ENCODE measurements around the gene STAC2. TPM values are rescaled to one million over a fixed set of nuclear protein-coding genes. Genes with fewer than 3 reads are reported as not detected.

Gene STAC2
- total and polyA plus RNA-seq, 9 donors = 0.04 to 0.30 (median 0.18) TPM

DNA sequence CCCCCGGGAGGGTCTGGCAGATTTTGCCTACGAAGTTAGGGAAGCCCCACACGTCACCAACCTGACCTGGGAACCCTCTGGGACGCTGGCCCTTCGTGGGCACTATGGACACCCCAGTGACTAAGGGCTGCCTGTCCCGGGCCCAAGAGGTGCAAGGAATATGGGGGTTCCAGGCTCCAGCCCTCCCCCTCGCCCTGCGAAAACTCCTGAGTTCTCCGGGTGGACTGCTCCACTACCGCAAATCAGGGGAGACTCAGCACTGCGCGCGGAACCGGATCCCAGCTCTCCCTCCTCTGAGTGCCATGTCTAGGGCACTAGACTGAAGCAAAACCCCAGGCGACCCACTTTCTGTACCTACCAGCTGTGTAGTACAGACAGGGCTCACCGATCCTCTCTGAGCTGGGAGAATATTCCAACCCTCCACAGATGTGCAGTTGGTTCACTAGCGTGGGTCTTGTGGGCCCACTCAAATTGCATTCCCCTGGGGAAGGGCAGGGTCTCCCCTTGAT lies 59.9 kb downstream of the STAC2 start, which contains the start of gene ARL5C:
ARL5C (minus strand) TSS at position 321 of the 509 bp plus-strand sequence. CDS start 401 bp downstream, outside the sequence.
- Histone ChIP-seq H3K4me3 (ENCODE audit: low read length) (peak within 1 kb of the TSS; percentile 43), H3K4me1 (ENCODE audit: control insufficient read depth, insufficient read depth, low read length) (peaks cover 31% of the 10 kb centered on the region), H3K27me3 (ENCODE audit: control insufficient read depth, insufficient read depth, low read length) (peaks cover 40% of the 10 kb centered on the region), H3K27ac (ENCODE audit: low read length) (peak within 1 kb of the TSS; percentile 2), H3K36me3 (ENCODE audit: control insufficient read depth, insufficient read depth, low read length) (no peaks in the 10 kb centered on the region), H3K9me3 (replicated peaks; ENCODE audit: control insufficient read depth, low read depth, low read length) (no peaks in the 10 kb centered on the region)
- WGBS (ENCODE audit: insufficient coverage) = 25% methylated on average over 15 of the region's 17 CpGs
- no peak for DNase-seq

DNA sequence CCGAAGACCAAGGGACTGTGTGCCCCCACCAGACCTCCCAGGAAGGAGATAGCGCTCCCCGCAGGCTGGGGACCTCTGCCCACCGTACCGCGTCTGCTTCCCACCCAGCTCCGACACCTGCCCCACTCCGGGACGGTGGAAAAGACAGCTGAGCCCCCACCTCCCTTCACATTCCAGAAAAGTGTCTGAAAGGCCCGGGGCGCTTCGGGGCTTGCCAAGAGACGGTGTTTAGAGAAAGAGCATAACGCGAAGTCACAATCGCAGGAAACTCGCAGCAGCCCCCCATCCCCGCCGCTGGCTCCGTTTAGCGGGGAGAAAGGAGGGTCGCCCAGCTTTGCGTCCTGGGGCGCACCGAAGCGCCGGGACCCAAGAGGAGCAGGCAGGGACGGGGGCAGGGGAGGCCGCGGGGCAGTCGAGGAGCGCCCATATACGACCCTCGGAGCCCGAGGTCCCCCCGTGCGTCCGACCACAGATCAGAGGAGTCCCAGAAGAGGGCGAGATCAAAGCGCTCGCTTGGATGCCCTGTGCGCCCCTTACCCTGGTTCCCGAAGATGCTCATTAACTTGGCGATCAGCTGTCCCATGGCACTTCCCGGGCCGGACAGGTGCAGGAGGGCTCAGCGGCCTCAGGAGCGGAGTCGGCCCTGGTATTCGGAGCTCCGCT lies 60.4 kb downstream of the STAC2 start:
- H3K4me3 ChIP-seq (ENCODE audit: low read length) = peak overlapping the region; percentile 43
- DNase-seq = no peak
- no peaks in the 10 kb centered on the region for H3K36me3 ChIP-seq (ENCODE audit: control insufficient read depth, insufficient read depth, low read length)
- H3K9me3 ChIP-seq (replicated peaks; ENCODE audit: control insufficient read depth, low read depth, low read length) = no peaks in the 10 kb centered on the region
- peaks cover 42% of the 10 kb centered on the region for H3K27me3 ChIP-seq (ENCODE audit: control insufficient read depth, insufficient read depth, low read length)
- WGBS (ENCODE audit: insufficient coverage) = 2% methylated on average over 47 of the region's 51 CpGs
- peaks cover 31% of the 10 kb centered on the region for H3K4me1 ChIP-seq (ENCODE audit: control insufficient read depth, insufficient read depth, low read length)
- no peak overlapping the region for H3K27ac ChIP-seq (ENCODE audit: low read length)

DNA sequence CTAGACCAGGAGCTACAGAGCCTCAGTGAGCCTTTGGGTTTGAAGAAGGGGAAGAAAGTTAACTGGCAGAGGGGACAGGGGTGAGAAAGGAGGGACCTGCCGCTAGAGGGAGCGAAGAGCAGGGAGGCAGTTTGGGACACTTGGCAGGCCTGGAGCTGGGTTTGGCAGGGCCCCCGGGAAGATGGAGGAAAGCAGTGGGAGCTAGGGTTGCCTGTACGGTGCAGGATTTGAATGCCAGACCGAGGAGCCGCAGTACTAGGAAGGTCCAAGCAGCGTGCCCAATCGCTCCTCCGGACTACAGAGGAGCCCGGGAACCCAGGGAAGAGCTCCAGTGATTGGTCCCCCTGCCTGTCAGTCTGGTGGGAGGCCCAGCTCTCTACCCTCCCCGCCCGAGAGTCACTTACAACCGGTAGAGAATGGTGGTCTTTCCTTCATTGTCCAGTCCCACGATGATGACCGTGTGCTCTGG lies 61.0 kb downstream of the STAC2 start:
- Histone ChIP-seq H3K4me3 (ENCODE audit: low read length) (peak overlapping the region; percentile 43), H3K4me1 (ENCODE audit: control insufficient read depth, insufficient read depth, low read length) (peaks cover 31% of the 10 kb centered on the region), H3K36me3 (ENCODE audit: control insufficient read depth, insufficient read depth, low read length) (no peaks in the 10 kb centered on the region), H3K27ac (ENCODE audit: low read length) (no peak overlapping the region), H3K27me3 (ENCODE audit: control insufficient read depth, insufficient read depth, low read length) (peaks cover 43% of the 10 kb centered on the region), H3K9me3 (replicated peaks; ENCODE audit: control insufficient read depth, low read depth, low read length) (no peaks in the 10 kb centered on the region)
- peak; percentile 98 for DNase-seq
- WGBS (ENCODE audit: insufficient coverage) = under 1% methylated on average over 10 of the region's 15 CpGs

DNA sequence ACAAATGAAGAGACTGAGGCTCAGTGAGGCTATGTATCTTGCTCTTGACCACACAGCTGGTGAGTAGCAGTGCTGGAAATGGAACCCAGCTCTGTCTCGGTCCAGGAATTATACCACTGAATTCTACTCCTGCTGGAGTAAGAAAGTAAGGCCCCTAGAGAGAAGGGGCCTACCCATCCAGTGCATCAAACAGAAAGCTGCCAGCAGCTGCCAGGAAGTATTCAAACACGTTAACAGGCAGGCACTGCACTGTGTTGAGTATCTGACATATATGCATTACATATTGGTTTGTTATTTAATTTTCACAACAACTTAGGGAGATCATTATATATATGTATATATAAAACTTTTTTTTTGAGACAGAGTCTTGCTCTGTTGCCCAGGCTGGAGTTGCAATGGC lies 63.8 kb downstream of the STAC2 start:
- no CpG with 5 or more reads among the region's 2 CpGs for WGBS (ENCODE audit: insufficient coverage)
- H3K27me3 ChIP-seq (ENCODE audit: control insufficient read depth, insufficient read depth, low read length) = peaks cover 29% of the 10 kb centered on the region
- no peak overlapping the region for H3K4me3 ChIP-seq (ENCODE audit: low read length)
- H3K36me3 ChIP-seq (ENCODE audit: control insufficient read depth, insufficient read depth, low read length) = no peaks in the 10 kb centered on the region
- DNase-seq = no peak
- peaks cover 24% of the 10 kb centered on the region for H3K4me1 ChIP-seq (ENCODE audit: control insufficient read depth, insufficient read depth, low read length)
- no peaks in the 10 kb centered on the region for H3K9me3 ChIP-seq (replicated peaks; ENCODE audit: control insufficient read depth, low read depth, low read length)
- H3K27ac ChIP-seq (ENCODE audit: low read length) = no peak overlapping the region

Other genes with a start within 250 kb of the STAC2 start
- 2.0 TPM for gene PLXDC1, start 74.3 kb downstream of the STAC2 start, total RNA-seq
- 1 to 10 TPM; 3.6 to 8.7 (median 5.6) TPM for gene PLXDC1, start 74.3 kb downstream of the STAC2 start, polyA plus RNA-seq (ENCODE audit: insufficient read depth in 1 of 8, insufficient read length in 8 of 8, low replicate concordance in 1 of 8)
- 0.31 TPM for gene ARL5C, start 59.8 kb downstream of the STAC2 start, total RNA-seq
- under 1 TPM in 5 of 8 donors, not detected in 3; 0.24 to 0.53 (median 0.37) TPM for gene ARL5C, start 59.8 kb downstream of the STAC2 start, polyA plus RNA-seq (ENCODE audit: insufficient read depth in 1 of 8, insufficient read length in 8 of 8, low replicate concordance in 1 of 8)
- 151 TPM for gene CACNB1, start 28.3 kb downstream of the STAC2 start, total RNA-seq
- 100 to 1,000 TPM; 114 to 227 (median 200) TPM for gene CACNB1, start 28.3 kb downstream of the STAC2 start, polyA plus RNA-seq (ENCODE audit: insufficient read depth in 1 of 8, insufficient read length in 8 of 8, low replicate concordance in 1 of 8)
- gene RPL19, start 25.7 kb downstream of the STAC2 start, total RNA-seq = 4,258 TPM
- 1,000 to 10,000 TPM; 2,380 to 3,083 (median 2,667) TPM for gene RPL19, start 25.7 kb downstream of the STAC2 start, polyA plus RNA-seq (ENCODE audit: insufficient read depth in 1 of 8, insufficient read length in 8 of 8, low replicate concordance in 1 of 8)
- gene FBXL20, start 175.7 kb upstream of the STAC2 start, total RNA-seq = 8.1 TPM
- 1 to 10 TPM; 5.0 to 7.2 (median 5.9) TPM for gene FBXL20, start 175.7 kb upstream of the STAC2 start, polyA plus RNA-seq (ENCODE audit: insufficient read depth in 1 of 8, insufficient read length in 8 of 8, low replicate concordance in 1 of 8)
- 18.5 TPM for gene MED1, start 225.3 kb upstream of the STAC2 start, total RNA-seq
- 10 to 100 TPM; 20.4 to 34.2 (median 27.4) TPM for gene MED1, start 225.3 kb upstream of the STAC2 start, polyA plus RNA-seq (ENCODE audit: insufficient read depth in 1 of 8, insufficient read length in 8 of 8, low replicate concordance in 1 of 8)
- 26.8 TPM for gene CDK12, start 235.5 kb upstream of the STAC2 start, total RNA-seq
- gene CDK12, start 235.5 kb upstream of the STAC2 start, polyA plus RNA-seq (ENCODE audit: insufficient read depth in 1 of 8, insufficient read length in 8 of 8, low replicate concordance in 1 of 8) = 10 to 100 TPM; 24.1 to 34.0 (median 27.4) TPM